Uterus (tissue), 4 donors: ENCODE data around the gene TOM1L1. TPM values are rescaled to one million over a fixed set of nuclear protein-coding genes. Genes with fewer than 3 reads are reported as not detected.

Experiments used
- DNase-seq, 2 donors: peaks; one replicate each; pipeline ENCODE4 v3.0.0-alpha.2; 2019 to 2020
- H3K27ac ChIP-seq, 2 donors: fragments of 200-600 bp; sonication (generic); 1 replicate in 1 of 2; 2 replicates in 1 of 2; pipeline ENCODE4 v1.5.1; 2016 to 2018
- H3K27me3 ChIP-seq, 2 donors: fragments of 200-600 bp; sonication (generic); one replicate each; pipeline ENCODE4 v1.5.1; 2018 to 2019; ENCODE audit warnings: control low read depth in 1 of 2
- H3K36me3 ChIP-seq, 2 donors: fragments of 200-600 bp; sonication (generic); one replicate each; pipeline ENCODE4 v1.5.1; 2019; ENCODE audit warnings: control low read depth in 1 of 2
- H3K4me1 ChIP-seq, 2 donors: fragments of 200-600 bp; sonication (generic); one replicate each; pipeline ENCODE4 v1.5.1; 2018 to 2019; ENCODE audit warnings: control low read depth in 1 of 2
- H3K4me3 ChIP-seq, 2 donors: fragments of 200-600 bp; sonication (generic); 1 replicate in 1 of 2; 2 replicates in 1 of 2; pipeline ENCODE4 v1.5.1; 2018 to 2019; ENCODE audit warnings: mild to moderate bottlenecking in 1 of 2
- H3K9me3 ChIP-seq, 2 donors: fragments of 200-600 bp; sonication (generic); one replicate each; pipeline ENCODE4 v1.5.1; 2019; ENCODE audit warnings: control low read depth in 1 of 2
- POLR2A ChIP-seq, 2 donors: fragments of 450-650 bp; IDR thresholded peaks; one replicate each; pipeline ENCODE4 v1.6.1; 2016; ENCODE audit warnings: antibody characterized with exemption in 2 of 2, mild to moderate bottlenecking in 1 of 2, moderate library complexity in 1 of 2
- intact Hi-C: fragments of 100-400 bp; cut with DNase I; formaldehyde crosslinking; loops from one replicate; pipeline ENCODE4 v1.15.1; 2023; ENCODE audit warnings: low total_unique reads
- total RNA-seq, 4 donors: library from RNA; depleted of rRNA in 3 of 4; stranded (reverse); fragments of >200 nt in 3 of 4; gene quantifications; one replicate each; pipeline versions ENCODE4 v1.1.0 to v1.2.4, GENCODE V29; 2014 to 2023
- TF ChIP-seq, protein P1 (sequence below), 4 experiments: fragments of 200-600 bp in 2 of 4; fragments of 450-650 bp in 2 of 4; sonication (generic) in 2 of 4; IDR thresholded peaks; one replicate each; pipeline ENCODE4 v1.5.1; 2016 to 2019; ENCODE audit warnings: antibody characterized with exemption in 4 of 4, mild to moderate bottlenecking in 2 of 4, moderate library complexity in 1 of 4
- donor health status: DM: yes; HTN: yes; CAD: no.

Gene TOM1L1
- total RNA-seq, 4 donors from 2014 or later, result 3.1 to 37.1 (median 20.9) TPM

GRCh38 chr17:54902611-54903010 lies 2.0 kb downstream of the TOM1L1 start:
- H3K36me3 ChIP-seq, result no peaks in the 10 kb centered on the region
- DNase-seq, result no peak
- no peak overlapping the region for H3K27ac ChIP-seq
- TF ChIP-seq POLR2A (IDR thresholded peaks at IDR 0.05), result no peak
- TF ChIP-seq, protein P1, sequence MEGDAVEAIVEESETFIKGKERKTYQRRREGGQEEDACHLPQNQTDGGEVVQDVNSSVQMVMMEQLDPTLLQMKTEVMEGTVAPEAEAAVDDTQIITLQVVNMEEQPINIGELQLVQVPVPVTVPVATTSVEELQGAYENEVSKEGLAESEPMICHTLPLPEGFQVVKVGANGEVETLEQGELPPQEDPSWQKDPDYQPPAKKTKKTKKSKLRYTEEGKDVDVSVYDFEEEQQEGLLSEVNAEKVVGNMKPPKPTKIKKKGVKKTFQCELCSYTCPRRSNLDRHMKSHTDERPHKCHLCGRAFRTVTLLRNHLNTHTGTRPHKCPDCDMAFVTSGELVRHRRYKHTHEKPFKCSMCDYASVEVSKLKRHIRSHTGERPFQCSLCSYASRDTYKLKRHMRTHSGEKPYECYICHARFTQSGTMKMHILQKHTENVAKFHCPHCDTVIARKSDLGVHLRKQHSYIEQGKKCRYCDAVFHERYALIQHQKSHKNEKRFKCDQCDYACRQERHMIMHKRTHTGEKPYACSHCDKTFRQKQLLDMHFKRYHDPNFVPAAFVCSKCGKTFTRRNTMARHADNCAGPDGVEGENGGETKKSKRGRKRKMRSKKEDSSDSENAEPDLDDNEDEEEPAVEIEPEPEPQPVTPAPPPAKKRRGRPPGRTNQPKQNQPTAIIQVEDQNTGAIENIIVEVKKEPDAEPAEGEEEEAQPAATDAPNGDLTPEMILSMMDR (IDR thresholded peaks at IDR 0.05), result no peak
- H3K4me1 ChIP-seq, result no peaks in the 10 kb centered on the region
- H3K27me3 ChIP-seq, result no peaks in the 10 kb centered on the region
- H3K9me3 ChIP-seq, result no peaks in the 10 kb centered on the region
- intact Hi-C loops, result no loop called here
- no peak overlapping the region for H3K4me3 ChIP-seq

DNA sequence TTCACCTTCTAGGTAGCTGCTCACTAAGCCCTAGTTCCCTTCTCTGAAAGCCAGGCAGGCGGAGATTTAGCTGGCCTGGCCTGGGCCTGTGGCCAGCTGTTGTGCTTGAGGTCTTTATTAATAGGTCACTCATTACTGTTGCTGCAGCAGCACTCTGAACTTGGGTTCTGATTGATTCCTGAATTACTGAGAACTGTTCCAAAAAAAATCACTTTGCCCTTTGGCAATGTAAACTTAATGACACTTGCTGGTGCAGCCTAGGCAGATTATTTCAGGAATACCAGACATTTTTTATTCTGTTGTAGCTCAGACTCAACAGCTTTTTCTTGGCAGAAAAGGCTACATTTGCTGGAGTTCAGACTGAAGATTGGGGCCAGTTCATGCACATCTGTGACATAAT lies 2.7 kb downstream of the TOM1L1 start:
- no peaks in the 10 kb centered on the region for H3K36me3 ChIP-seq
- intact Hi-C loops, result no loop called here
- H3K9me3 ChIP-seq, result no peaks in the 10 kb centered on the region
- no peak for DNase-seq
- H3K27ac ChIP-seq, result no peak overlapping the region
- H3K4me3 ChIP-seq, result no peak overlapping the region
- TF ChIP-seq, protein P1 (IDR thresholded peaks at IDR 0.05), result no peak
- no peak for TF ChIP-seq POLR2A (IDR thresholded peaks at IDR 0.05)
- H3K27me3 ChIP-seq, result no peaks in the 10 kb centered on the region
- no peaks in the 10 kb centered on the region for H3K4me1 ChIP-seq

DNA sequence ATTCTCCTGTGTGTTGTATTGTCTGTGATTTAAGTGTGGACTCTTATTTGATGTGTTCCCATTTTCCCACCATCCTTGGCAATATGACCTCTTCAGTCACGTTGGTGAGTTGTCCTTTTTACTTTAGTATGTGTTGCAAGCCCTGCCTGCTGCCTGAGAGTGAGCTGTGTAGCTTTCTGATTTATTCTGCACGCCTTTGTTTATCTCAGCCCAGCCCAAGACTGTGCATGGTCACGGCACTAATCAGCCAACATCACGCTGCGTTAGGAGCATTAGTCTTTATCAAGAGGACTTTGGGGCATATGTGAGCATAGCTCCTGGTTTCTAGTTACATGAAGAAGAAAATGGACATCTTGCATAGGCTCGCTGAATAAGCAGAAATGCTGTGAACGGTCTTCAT lies 6.0 kb downstream of the TOM1L1 start:
- no peaks in the 10 kb centered on the region for H3K36me3 ChIP-seq
- intact Hi-C loops, result no loop called here
- H3K27ac ChIP-seq, result no peak overlapping the region
- H3K9me3 ChIP-seq, result no peaks in the 10 kb centered on the region
- H3K4me3 ChIP-seq, result no peak overlapping the region
- no peaks in the 10 kb centered on the region for H3K27me3 ChIP-seq
- no peaks in the 10 kb centered on the region for H3K4me1 ChIP-seq
- TF ChIP-seq, protein P1 (IDR thresholded peaks at IDR 0.05), result no peak
- TF ChIP-seq POLR2A (IDR thresholded peaks at IDR 0.05), result no peak
- no peak for DNase-seq

DNA sequence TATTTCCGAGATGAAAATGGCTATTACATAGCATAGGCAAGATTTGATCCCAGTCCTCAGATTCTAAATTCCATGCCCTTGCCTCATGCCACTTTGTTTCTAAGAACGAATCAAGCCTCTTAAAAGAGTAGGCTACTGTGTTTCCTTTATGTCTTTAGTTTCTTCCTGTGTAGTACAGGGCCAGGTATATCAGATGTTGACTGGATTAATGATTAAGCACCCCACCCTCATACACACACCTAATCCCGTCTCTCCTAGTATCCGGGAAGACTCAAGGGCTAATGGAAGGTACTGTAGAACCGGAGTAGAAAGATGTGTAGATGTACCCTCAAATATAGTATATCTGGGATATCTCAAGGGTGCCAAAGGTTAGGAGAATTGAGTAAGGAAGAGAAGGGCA lies 6.7 kb downstream of the TOM1L1 start:
- DNase-seq, result no peak
- intact Hi-C loops, result no loop called here
- TF ChIP-seq, protein P1 (IDR thresholded peaks at IDR 0.05), result no peak
- no peak for TF ChIP-seq POLR2A (IDR thresholded peaks at IDR 0.05)

GRCh38 chr17:54909766-54910165 lies 9.1 kb downstream of the TOM1L1 start:
- no peaks in the 10 kb centered on the region for H3K36me3 ChIP-seq
- intact Hi-C loops, result no loop called here
- TF ChIP-seq POLR2A (IDR thresholded peaks at IDR 0.05), result no peak
- TF ChIP-seq, protein P1 (IDR thresholded peaks at IDR 0.05), result no peak
- no peak for DNase-seq
- H3K4me3 ChIP-seq, result no peak overlapping the region
- H3K27me3 ChIP-seq, result no peaks in the 10 kb centered on the region
- no peaks in the 10 kb centered on the region for H3K9me3 ChIP-seq
- H3K27ac ChIP-seq, result no peak overlapping the region
- H3K4me1 ChIP-seq, result no peaks in the 10 kb centered on the region

More for the DNA sequence above, 6.7 kb downstream of the TOM1L1 start:
- H3K36me3 ChIP-seq, result no peaks in the 10 kb centered on the region
- no peak overlapping the region for H3K27ac ChIP-seq
- no peaks in the 10 kb centered on the region for H3K9me3 ChIP-seq
- no peaks in the 10 kb centered on the region for H3K4me1 ChIP-seq
- no peak overlapping the region for H3K4me3 ChIP-seq
- no peaks in the 10 kb centered on the region for H3K27me3 ChIP-seq
